ENCODE data around the gene GPS2.

The GPS2 gene

GRCh38 chr17:7292194-7292593 is 23.0 kb downstream of the GPS2 start:
- H4K91ac ChIP-seq (ENCODE audit: low read depth, low read length): no peak overlapping the region
- no peak overlapping the region for H3K4ac ChIP-seq (ENCODE audit: low read depth, low read length)
- no peak overlapping the region for H2BK5ac ChIP-seq (ENCODE audit: low read depth, low read length, poor library complexity)
- peaks cover 4 to 8% of the 10 kb centered on the region in 2 experiments for H3K4me1 ChIP-seq (ENCODE audit: control insufficient read depth in 1 of 2, insufficient read depth in 2 of 2, low read length in 2 of 2)
- H3K36me3 ChIP-seq (ENCODE audit: control insufficient read depth in 1 of 2, insufficient read depth in 2 of 2, low read length in 2 of 2): no peaks in the 10 kb centered on the region
- H2AFZ ChIP-seq (ENCODE audit: insufficient read depth, low read length, poor library complexity): no peak overlapping the region
- H3K27ac ChIP-seq (ENCODE audit: low read depth, low read length): no peak overlapping the region
- no CpG with 5 or more reads among the region's 2 CpGs for WGBS (ENCODE audit: extremely low coverage, insufficient coverage, insufficient read length)
- peaks cover 5% of the 10 kb centered on the region for H3K9me3 ChIP-seq (ENCODE audit: insufficient read depth, low read depth, low read length)
- no peaks in the 10 kb centered on the region for H3K79me1 ChIP-seq (ENCODE audit: low read length)
- H2BK120ac ChIP-seq (ENCODE audit: insufficient read depth, low read length, poor library complexity): no peak overlapping the region
- H3K79me2 ChIP-seq (ENCODE audit: control insufficient read depth, insufficient read depth, low read length, poor library complexity): no peaks in the 10 kb centered on the region
- no peak overlapping the region for H3K4me3 ChIP-seq (ENCODE audit: low read depth, low read length)
- peaks cover 23% of the 10 kb centered on the region for H3K27me3 ChIP-seq (ENCODE audit: insufficient read depth, low read length)
- no peak for DNase-seq
- H3K9ac ChIP-seq (ENCODE audit: low read length): no peak overlapping the region
- no peak overlapping the region for H4K8ac ChIP-seq (ENCODE audit: low read depth, low read length)
- no peak overlapping the region for H3K18ac ChIP-seq (ENCODE audit: low read length)
- H3K4me2 ChIP-seq (ENCODE audit: low read length): no peak overlapping the region
- H4K12ac ChIP-seq (ENCODE audit: low read depth, low read length): no peak overlapping the region
- no peak overlapping the region for H2AK5ac ChIP-seq (ENCODE audit: low read length)
- H3K23ac ChIP-seq (ENCODE audit: low read length): no peak overlapping the region
- H3K14ac ChIP-seq (ENCODE audit: low read length): no peak overlapping the region
- H2BK12ac ChIP-seq (ENCODE audit: low read length): no peak overlapping the region

DNA sequence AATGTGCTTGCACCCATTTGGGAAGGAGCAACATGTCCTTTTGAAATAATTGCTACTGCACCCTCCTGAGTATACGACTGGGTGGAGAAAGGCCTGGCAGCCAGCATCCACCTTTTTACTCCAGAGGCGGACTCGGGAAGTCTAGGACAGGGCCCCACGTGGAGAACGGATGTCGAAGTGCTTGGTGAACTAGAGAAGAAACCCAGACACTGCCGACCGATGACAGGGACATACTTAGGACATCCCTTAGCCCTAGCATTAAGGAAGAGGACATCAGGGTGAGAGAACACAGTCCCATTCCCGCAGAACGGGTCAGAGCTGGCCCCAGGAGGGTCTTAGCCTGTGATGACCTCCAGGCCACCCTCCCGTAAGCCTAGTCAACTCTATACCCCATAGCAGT is 24.5 kb downstream of the GPS2 start:
- no peak overlapping the region for H4K8ac ChIP-seq (ENCODE audit: low read depth, low read length)
- H2BK12ac ChIP-seq (ENCODE audit: low read length): no peak overlapping the region
- no peak overlapping the region for H2BK5ac ChIP-seq (ENCODE audit: low read depth, low read length, poor library complexity)
- H3K23ac ChIP-seq (ENCODE audit: low read length): no peak overlapping the region
- no peak overlapping the region for H3K9ac ChIP-seq (ENCODE audit: low read length)
- H3K27ac ChIP-seq (ENCODE audit: low read depth, low read length): no peak overlapping the region
- H3K36me3 ChIP-seq (ENCODE audit: control insufficient read depth in 1 of 2, insufficient read depth in 2 of 2, low read length in 2 of 2): no peaks in the 10 kb centered on the region
- H3K9me3 ChIP-seq (ENCODE audit: insufficient read depth, low read depth, low read length): peaks cover 5% of the 10 kb centered on the region
- H3K4me3 ChIP-seq (ENCODE audit: low read depth, low read length): no peak overlapping the region
- H3K79me2 ChIP-seq (ENCODE audit: control insufficient read depth, insufficient read depth, low read length, poor library complexity): no peaks in the 10 kb centered on the region
- no peak overlapping the region for H3K4ac ChIP-seq (ENCODE audit: low read depth, low read length)
- H3K18ac ChIP-seq (ENCODE audit: low read length): no peak overlapping the region
- WGBS (ENCODE audit: extremely low coverage, insufficient coverage, insufficient read length): no CpG with 5 or more reads among the region's 11 CpGs
- no peak overlapping the region for H4K91ac ChIP-seq (ENCODE audit: low read depth, low read length)
- peaks cover 4 to 6% of the 10 kb centered on the region in 2 experiments for H3K4me1 ChIP-seq (ENCODE audit: control insufficient read depth in 1 of 2, insufficient read depth in 2 of 2, low read length in 2 of 2)
- H4K12ac ChIP-seq (ENCODE audit: low read depth, low read length): no peak overlapping the region
- peaks cover 22% of the 10 kb centered on the region for H3K27me3 ChIP-seq (ENCODE audit: insufficient read depth, low read length)
- H3K79me1 ChIP-seq (ENCODE audit: low read length): no peaks in the 10 kb centered on the region
- no peak overlapping the region for H2AFZ ChIP-seq (ENCODE audit: insufficient read depth, low read length, poor library complexity)
- no peak for DNase-seq
- no peak overlapping the region for H2BK120ac ChIP-seq (ENCODE audit: insufficient read depth, low read length, poor library complexity)
- no peak overlapping the region for H3K14ac ChIP-seq (ENCODE audit: low read length)
- no peak overlapping the region for H3K4me2 ChIP-seq (ENCODE audit: low read length)
- no peak overlapping the region for H2AK5ac ChIP-seq (ENCODE audit: low read length)

GRCh38 chr17:7290166-7290565 is 25.0 kb downstream of the GPS2 start:
- H3K4me3 ChIP-seq (ENCODE audit: low read depth, low read length): no peak overlapping the region
- H3K18ac ChIP-seq (ENCODE audit: low read length): no peak overlapping the region
- no peaks in the 10 kb centered on the region for H3K79me2 ChIP-seq (ENCODE audit: control insufficient read depth, insufficient read depth, low read length, poor library complexity)
- H4K12ac ChIP-seq (ENCODE audit: low read depth, low read length): no peak overlapping the region
- no peaks in the 10 kb centered on the region for H3K36me3 ChIP-seq (ENCODE audit: control insufficient read depth in 1 of 2, insufficient read depth in 2 of 2, low read length in 2 of 2)
- H3K9ac ChIP-seq (ENCODE audit: low read length): no peak overlapping the region
- H3K4ac ChIP-seq (ENCODE audit: low read depth, low read length): no peak overlapping the region
- no peak overlapping the region for H3K23ac ChIP-seq (ENCODE audit: low read length)
- H3K4me2 ChIP-seq (ENCODE audit: low read length): no peak overlapping the region
- H2BK5ac ChIP-seq (ENCODE audit: low read depth, low read length, poor library complexity): no peak overlapping the region
- H3K4me1 ChIP-seq (ENCODE audit: control insufficient read depth in 1 of 2, insufficient read depth in 2 of 2, low read length in 2 of 2): peaks cover 4 to 6% of the 10 kb centered on the region in 2 experiments
- DNase-seq: no peak
- peaks cover 20% of the 10 kb centered on the region for H3K27me3 ChIP-seq (ENCODE audit: insufficient read depth, low read length)
- no peak overlapping the region for H2BK12ac ChIP-seq (ENCODE audit: low read length)
- no peak overlapping the region for H3K14ac ChIP-seq (ENCODE audit: low read length)
- no peak overlapping the region for H3K27ac ChIP-seq (ENCODE audit: low read depth, low read length)
- no peak overlapping the region for H2BK120ac ChIP-seq (ENCODE audit: insufficient read depth, low read length, poor library complexity)
- no CpG with 5 or more reads among the region's 19 CpGs for WGBS (ENCODE audit: extremely low coverage, insufficient coverage, insufficient read length)
- H4K91ac ChIP-seq (ENCODE audit: low read depth, low read length): no peak overlapping the region
- no peaks in the 10 kb centered on the region for H3K79me1 ChIP-seq (ENCODE audit: low read length)
- H2AK5ac ChIP-seq (ENCODE audit: low read length): no peak overlapping the region
- peaks cover 5% of the 10 kb centered on the region for H3K9me3 ChIP-seq (ENCODE audit: insufficient read depth, low read depth, low read length)
- no peak overlapping the region for H4K8ac ChIP-seq (ENCODE audit: low read depth, low read length)
- H2AFZ ChIP-seq (ENCODE audit: insufficient read depth, low read length, poor library complexity): no peak overlapping the region

GRCh38 chr17:7289256-7290032 is 25.7 kb downstream of the GPS2 start:
- no peak overlapping the region for H3K4me2 ChIP-seq (ENCODE audit: low read length)
- no peak overlapping the region for H3K4me3 ChIP-seq (ENCODE audit: low read depth, low read length)
- H4K8ac ChIP-seq (ENCODE audit: low read depth, low read length): no peak overlapping the region
- H3K27me3 ChIP-seq (ENCODE audit: insufficient read depth, low read length): peaks cover 15% of the 10 kb centered on the region
- H3K79me1 ChIP-seq (ENCODE audit: low read length): no peaks in the 10 kb centered on the region
- peaks cover 0 to 2% of the 10 kb centered on the region in 2 experiments for H3K4me1 ChIP-seq (ENCODE audit: control insufficient read depth in 1 of 2, insufficient read depth in 2 of 2, low read length in 2 of 2)
- H3K14ac ChIP-seq (ENCODE audit: low read length): no peak overlapping the region
- no peak overlapping the region for H2AK5ac ChIP-seq (ENCODE audit: low read length)
- no peak overlapping the region for H3K27ac ChIP-seq (ENCODE audit: low read depth, low read length)
- H2BK120ac ChIP-seq (ENCODE audit: insufficient read depth, low read length, poor library complexity): no peak overlapping the region
- no peak for DNase-seq
- H3K23ac ChIP-seq (ENCODE audit: low read length): no peak overlapping the region
- no peaks in the 10 kb centered on the region for H3K36me3 ChIP-seq (ENCODE audit: control insufficient read depth in 1 of 2, insufficient read depth in 2 of 2, low read length in 2 of 2)
- no peak overlapping the region for H3K18ac ChIP-seq (ENCODE audit: low read length)
- H4K12ac ChIP-seq (ENCODE audit: low read depth, low read length): no peak overlapping the region
- no peak overlapping the region for H3K9ac ChIP-seq (ENCODE audit: low read length)
- H3K4ac ChIP-seq (ENCODE audit: low read depth, low read length): no peak overlapping the region
- H3K9me3 ChIP-seq (ENCODE audit: insufficient read depth, low read depth, low read length): peaks cover 2% of the 10 kb centered on the region
- no peak overlapping the region for H2BK12ac ChIP-seq (ENCODE audit: low read length)
- H4K91ac ChIP-seq (ENCODE audit: low read depth, low read length): no peak overlapping the region
- no CpG with 5 or more reads among the region's 18 CpGs for WGBS (ENCODE audit: extremely low coverage, insufficient coverage, insufficient read length)
- no peak overlapping the region for H2AFZ ChIP-seq (ENCODE audit: insufficient read depth, low read length, poor library complexity)
- no peaks in the 10 kb centered on the region for H3K79me2 ChIP-seq (ENCODE audit: control insufficient read depth, insufficient read depth, low read length, poor library complexity)
- H2BK5ac ChIP-seq (ENCODE audit: low read depth, low read length, poor library complexity): no peak overlapping the region

All from trophoblast cell (in vitro differentiated cells and primary cell).